ENCODE data around the gene SHH.

SHH gene

DNA sequence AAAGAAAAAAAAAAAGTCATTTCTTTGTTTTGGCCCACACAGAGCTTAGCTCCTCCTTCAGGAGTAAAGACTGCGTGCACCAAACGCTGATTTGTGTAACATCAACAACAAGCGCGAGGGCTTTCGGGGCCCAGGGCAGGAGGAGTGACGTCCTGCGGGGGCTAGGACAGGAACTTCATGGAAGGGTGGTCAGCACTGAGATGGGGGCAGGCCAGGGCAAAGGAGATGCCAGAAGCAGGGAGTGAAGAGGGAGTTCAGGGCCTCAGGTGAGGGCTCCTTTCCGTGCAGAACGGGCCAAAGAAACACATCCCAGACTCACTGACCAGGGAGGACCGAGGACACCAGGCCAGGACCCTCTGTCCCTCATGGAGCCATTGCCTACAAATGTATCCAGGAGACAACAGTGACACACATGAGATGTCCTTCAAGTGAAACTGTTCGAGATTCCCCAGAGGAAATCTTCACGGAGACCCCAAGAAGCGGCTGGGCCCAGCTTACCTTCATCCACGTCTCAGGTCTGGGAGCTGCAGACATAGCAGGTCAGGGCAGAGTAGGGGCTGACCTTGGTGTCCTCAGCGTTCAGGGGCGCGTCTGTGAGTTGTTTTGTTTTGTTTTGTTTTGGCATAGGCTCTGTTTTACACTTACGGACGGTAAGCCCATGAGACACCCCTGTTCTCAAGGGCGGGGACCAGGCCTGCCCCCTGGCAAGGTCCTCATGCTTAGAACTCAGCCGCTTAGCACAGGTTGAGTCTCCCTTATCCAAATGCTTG, 30.4 kb upstream of the SHH start:
- H2AFZ ChIP-seq (ENCODE audit: low read length), result no peak overlapping the region
- H3K36me3 ChIP-seq (replicated peaks; ENCODE audit: insufficient read depth, low read length), result no peaks in the 10 kb centered on the region
- no peaks in the 10 kb centered on the region for H3K9me3 ChIP-seq (replicated peaks; ENCODE audit: insufficient read depth, low read length)
- no peaks in the 10 kb centered on the region for H4K20me1 ChIP-seq (ENCODE audit: insufficient read depth, low read length)
- H3K9me2 ChIP-seq (replicated peaks; ENCODE audit: insufficient read depth, low read length), result no peaks in the 10 kb centered on the region
- no peaks in the 10 kb centered on the region for H3F3A ChIP-seq (ENCODE audit: insufficient read depth, low read length)
- no peak for DNase-seq
- H3K27me3 ChIP-seq (replicated peaks; ENCODE audit: insufficient read depth, low read length), result peaks cover 90% of the 10 kb centered on the region
- H3K4me1 ChIP-seq (ENCODE audit: low read length), result no peaks in the 10 kb centered on the region
- H3K79me2 ChIP-seq (ENCODE audit: low read length), result no peaks in the 10 kb centered on the region
- no peak overlapping the region for H3K9ac ChIP-seq (ENCODE audit: low read length)
- no peak overlapping the region for H3K4me3 ChIP-seq (ENCODE audit: low read length)
- no peak overlapping the region for H3K4me2 ChIP-seq (ENCODE audit: low read depth, low read length)
- H3K27ac ChIP-seq (ENCODE audit: low read length), result no peak overlapping the region
- TF ChIP-seq EZH2 (optimal IDR thresholded peaks at IDR 0.05; ENCODE audit: low read depth, low read length), result no peak
- TF ChIP-seq CTCF (IDR thresholded peaks at IDR 0.05; ENCODE audit: low read length), result no peak
- TF ChIP-seq EZH2phosphoT487 (IDR thresholded peaks at IDR 0.05; ENCODE audit: low read length), result no peak

GRCh38 chr7:155840909-155841308, 28.6 kb upstream of the SHH start:
- H3F3A ChIP-seq (ENCODE audit: insufficient read depth, low read length), result no peaks in the 10 kb centered on the region
- H3K9me3 ChIP-seq (replicated peaks; ENCODE audit: insufficient read depth, low read length), result no peaks in the 10 kb centered on the region
- H3K79me2 ChIP-seq (ENCODE audit: low read length), result no peaks in the 10 kb centered on the region
- no peaks in the 10 kb centered on the region for H3K9me2 ChIP-seq (replicated peaks; ENCODE audit: insufficient read depth, low read length)
- no peaks in the 10 kb centered on the region for H3K4me1 ChIP-seq (ENCODE audit: low read length)
- no peak overlapping the region for H3K4me3 ChIP-seq (ENCODE audit: low read length)
- no peak overlapping the region for H3K4me2 ChIP-seq (ENCODE audit: low read depth, low read length)
- no peaks in the 10 kb centered on the region for H4K20me1 ChIP-seq (ENCODE audit: insufficient read depth, low read length)
- no peak overlapping the region for H3K9ac ChIP-seq (ENCODE audit: low read length)
- peak; percentile 5 for DNase-seq
- no peak overlapping the region for H2AFZ ChIP-seq (ENCODE audit: low read length)
- no peaks in the 10 kb centered on the region for H3K36me3 ChIP-seq (replicated peaks; ENCODE audit: insufficient read depth, low read length)
- no peak overlapping the region for H3K27ac ChIP-seq (ENCODE audit: low read length)
- TF ChIP-seq CTCF (IDR thresholded peaks at IDR 0.05; ENCODE audit: low read length) (no peak), EZH2phosphoT487 (IDR thresholded peaks at IDR 0.05; ENCODE audit: low read length) (no peak), EZH2 (optimal IDR thresholded peaks at IDR 0.05; ENCODE audit: low read depth, low read length) (no peak)
- peaks cover 88% of the 10 kb centered on the region for H3K27me3 ChIP-seq (replicated peaks; ENCODE audit: insufficient read depth, low read length)

- no peak overlapping the region for H3K9ac ChIP-seq (ENCODE audit: low read length)
- no peak overlapping the region for H2AFZ ChIP-seq (ENCODE audit: low read length)
- H3K36me3 ChIP-seq (replicated peaks; ENCODE audit: insufficient read depth, low read length), result no peaks in the 10 kb centered on the region
- H3K27ac ChIP-seq (ENCODE audit: low read length), result no peak overlapping the region
- H3K9me2 ChIP-seq (replicated peaks; ENCODE audit: insufficient read depth, low read length), result no peaks in the 10 kb centered on the region
- no peaks in the 10 kb centered on the region for H3F3A ChIP-seq (ENCODE audit: insufficient read depth, low read length)
- DNase-seq, result no peak
- H3K4me3 ChIP-seq (ENCODE audit: low read length), result no peak overlapping the region
- no peaks in the 10 kb centered on the region for H4K20me1 ChIP-seq (ENCODE audit: insufficient read depth, low read length)
- H3K79me2 ChIP-seq (ENCODE audit: low read length), result no peaks in the 10 kb centered on the region
- TF ChIP-seq EZH2phosphoT487 (IDR thresholded peaks at IDR 0.05; ENCODE audit: low read length) (no peak), CTCF (IDR thresholded peaks at IDR 0.05; ENCODE audit: low read length) (no peak), EZH2 (optimal IDR thresholded peaks at IDR 0.05; ENCODE audit: low read depth, low read length) (no peak)
- H3K27me3 ChIP-seq (replicated peaks; ENCODE audit: insufficient read depth, low read length), result peaks cover 88% of the 10 kb centered on the region
- no peaks in the 10 kb centered on the region for H3K4me1 ChIP-seq (ENCODE audit: low read length)
- H3K9me3 ChIP-seq (replicated peaks; ENCODE audit: insufficient read depth, low read length), result no peaks in the 10 kb centered on the region
- H3K4me2 ChIP-seq (ENCODE audit: low read depth, low read length), result no peak overlapping the region
Observed at GRCh38 chr7:155840262-155840885, 28.1 kb upstream of the SHH start.

Data from MM.1S (cell line).